Posterior cingulate gyrus (tissue), 11 donors: ENCODE data around the gene TBC1D21.
A peak's percentile ranks its signal among the peaks of the same experiment; 100 is the strongest.

Experiments
- DNase-seq, 10 donors: peaks; one replicate each; pipeline versions ENCODE4 v3.0.0 to v3.0.0-alpha.2; 2020 to 2021; ENCODE audit warnings: mixed read lengths in 3 of 10
- intact Hi-C: fragments of 100-400 bp; cut with DNase I; formaldehyde crosslinking; loops from one replicate; pipeline ENCODE4 v1.15.1; 2023

Gene TBC1D21

GRCh38 chr15:73873456-73873855 lies at the start of gene TBC1D21:
Gene TBC1D21, plus strand, starts transcription at chr15:73873564. Its CDS starts 146 bp downstream, at chr15:73873710.
- intact Hi-C loops: no loop called here
- peak in 1 of 10 donors; percentile 45 for DNase-seq

- DNase-seq: no peak
- intact Hi-C loops: no loop called here
Measured at GRCh38 chr15:73826711-73827251, 46.6 kb upstream of the TBC1D21 start.

GRCh38 chr15:73829523-73829922 lies 43.8 kb upstream of the TBC1D21 start:
- intact Hi-C loops: no loop called here
- no peak for DNase-seq

GRCh38 chr15:73832657-73833056 lies 40.7 kb upstream of the TBC1D21 start:
- intact Hi-C loops: no loop called here
- DNase-seq: no peak

GRCh38 chr15:73836845-73837244 lies 36.5 kb upstream of the TBC1D21 start:
- intact Hi-C loops: no loop called here
- no peak for DNase-seq

GRCh38 chr15:73838831-73839426 lies 34.4 kb upstream of the TBC1D21 start:
- intact Hi-C loops: no loop called here
- peak; percentile 43 to 94 (median 71) for DNase-seq

- intact Hi-C loops: no loop called here
- DNase-seq: no peak
Measured at GRCh38 chr15:73839699-73840377, 33.5 kb upstream of the TBC1D21 start.

- intact Hi-C loops: no loop called here
- no peak for DNase-seq
Measured at GRCh38 chr15:73840771-73841170, 32.6 kb upstream of the TBC1D21 start.

- DNase-seq: no peak
- intact Hi-C loops: no loop called here
Measured at GRCh38 chr15:73841756-73842725, 31.3 kb upstream of the TBC1D21 start.

GRCh38 chr15:73843787-73844186 lies 29.6 kb upstream of the TBC1D21 start:
- intact Hi-C loops: no loop called here
- DNase-seq: no peak

GRCh38 chr15:73844356-73844755 lies 29.0 kb upstream of the TBC1D21 start:
- intact Hi-C loops: no loop called here
- DNase-seq: no peak

GRCh38 chr15:73845507-73845906 lies 27.9 kb upstream of the TBC1D21 start:
- intact Hi-C loops: no loop called here
- no peak for DNase-seq

- no peak for DNase-seq
- intact Hi-C loops: no loop called here
Measured at GRCh38 chr15:73845907-73846306, 27.5 kb upstream of the TBC1D21 start.

- DNase-seq: no peak
- intact Hi-C loops: no loop called here
Measured at GRCh38 chr15:73849641-73850040, 23.7 kb upstream of the TBC1D21 start.

GRCh38 chr15:73850228-73850627 lies 23.1 kb upstream of the TBC1D21 start:
- intact Hi-C loops: no loop called here
- no peak for DNase-seq

GRCh38 chr15:73851689-73852088 lies 21.7 kb upstream of the TBC1D21 start:
- no peak for DNase-seq
- intact Hi-C loops: no loop called here

- DNase-seq: no peak
- intact Hi-C loops: no loop called here
Measured at GRCh38 chr15:73852507-73852906, 20.9 kb upstream of the TBC1D21 start.

GRCh38 chr15:73854265-73854664 lies 19.1 kb upstream of the TBC1D21 start:
- intact Hi-C loops: no loop called here
- peak in 3 of 10 donors; percentile 45 to 89 (median 81) for DNase-seq

- peak in 3 of 10 donors; percentile 77 to 80 (median 79) for DNase-seq
- intact Hi-C loops: no loop called here
Measured at GRCh38 chr15:73856458-73857192, 16.7 kb upstream of the TBC1D21 start.
